Measurements from ENCODE around the gene NXPE2.
A peak's percentile ranks its signal among the peaks of the same experiment; 100 is the strongest.

The NXPE2 gene

DNA sequence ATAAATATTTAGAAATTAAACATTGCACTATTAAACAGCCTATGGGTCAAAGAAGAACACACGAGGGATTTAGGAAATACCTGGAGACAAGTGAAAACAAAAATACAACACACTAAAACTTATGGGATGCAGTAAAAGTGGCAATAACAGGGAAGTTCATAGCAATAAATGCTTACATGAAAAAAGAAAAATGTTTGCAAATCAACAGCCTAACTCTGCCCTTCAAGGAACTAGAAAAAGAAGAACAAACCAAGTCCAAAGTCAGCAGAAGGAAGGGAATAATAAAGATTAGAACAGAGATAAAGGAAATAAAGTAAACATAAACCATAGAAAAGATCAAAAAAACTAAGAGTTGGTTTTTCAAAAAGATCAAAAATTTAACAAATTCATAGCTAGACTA lies 31.6 kb downstream of the NXPE2 start:
- H3K4me1 Mint-ChIP-seq: no peaks in the 10 kb centered on the region
- H3K27me3 Mint-ChIP-seq: no peaks in the 10 kb centered on the region
- H3K36me3 Mint-ChIP-seq: no peaks in the 10 kb centered on the region
- H3K4me3 Mint-ChIP-seq: no peak overlapping the region
- no peak overlapping the region for H3K27ac Mint-ChIP-seq
- no peak for ATAC-seq
- H3K9me3 Mint-ChIP-seq: peaks cover 12% of the 10 kb centered on the region

DNA sequence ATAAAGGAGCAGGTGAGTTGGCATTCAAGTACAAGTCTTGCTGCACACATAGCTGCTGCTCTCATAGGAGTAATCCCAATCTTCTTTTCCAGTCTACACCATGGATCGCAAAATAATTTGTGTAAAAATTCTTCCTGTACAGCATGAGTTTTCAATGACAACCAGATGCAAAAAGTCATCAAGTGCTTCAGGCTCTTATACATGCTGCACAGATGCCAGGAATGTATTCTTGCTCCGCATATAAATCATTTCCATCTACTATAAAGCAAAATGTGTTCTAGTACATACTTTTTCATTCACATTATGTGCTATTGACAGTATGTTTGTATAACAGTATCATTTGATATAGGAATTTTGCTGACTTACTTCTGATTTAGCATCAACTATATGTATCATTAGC lies 35.4 kb downstream of the NXPE2 start:
- no peak overlapping the region for H3K4me3 Mint-ChIP-seq
- H3K4me1 Mint-ChIP-seq: no peaks in the 10 kb centered on the region
- no peaks in the 10 kb centered on the region for H3K36me3 Mint-ChIP-seq
- no peak for ATAC-seq
- peaks cover 9% of the 10 kb centered on the region for H3K9me3 Mint-ChIP-seq
- H3K27ac Mint-ChIP-seq: no peak overlapping the region
- H3K27me3 Mint-ChIP-seq: no peaks in the 10 kb centered on the region

DNA sequence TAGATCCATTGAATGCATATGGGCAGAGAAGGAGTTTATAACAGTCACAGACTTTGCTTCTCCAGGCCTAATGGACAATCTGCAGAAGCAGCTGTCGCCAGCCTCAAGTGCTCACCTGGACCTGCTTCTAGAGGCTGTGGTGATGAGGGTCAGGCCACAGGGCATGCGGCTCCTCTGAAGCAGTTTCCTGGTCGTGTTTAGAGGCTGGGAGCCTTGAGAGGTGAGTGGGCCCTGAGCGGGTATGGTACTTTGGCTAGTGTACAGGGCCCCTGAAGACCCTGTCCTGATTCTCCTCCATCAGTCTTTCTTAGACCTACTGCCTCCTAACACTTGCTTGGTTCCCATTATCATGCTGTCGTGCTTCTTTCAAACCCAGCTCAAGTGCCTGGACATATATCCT lies 41.2 kb downstream of the NXPE2 start:
- H3K36me3 Mint-ChIP-seq: no peaks in the 10 kb centered on the region
- no peaks in the 10 kb centered on the region for H3K9me3 Mint-ChIP-seq
- H3K27ac Mint-ChIP-seq: no peak overlapping the region
- no peaks in the 10 kb centered on the region for H3K4me1 Mint-ChIP-seq
- peak; percentile 19 for ATAC-seq
- no peak overlapping the region for H3K4me3 Mint-ChIP-seq
- no peaks in the 10 kb centered on the region for H3K27me3 Mint-ChIP-seq

DNA sequence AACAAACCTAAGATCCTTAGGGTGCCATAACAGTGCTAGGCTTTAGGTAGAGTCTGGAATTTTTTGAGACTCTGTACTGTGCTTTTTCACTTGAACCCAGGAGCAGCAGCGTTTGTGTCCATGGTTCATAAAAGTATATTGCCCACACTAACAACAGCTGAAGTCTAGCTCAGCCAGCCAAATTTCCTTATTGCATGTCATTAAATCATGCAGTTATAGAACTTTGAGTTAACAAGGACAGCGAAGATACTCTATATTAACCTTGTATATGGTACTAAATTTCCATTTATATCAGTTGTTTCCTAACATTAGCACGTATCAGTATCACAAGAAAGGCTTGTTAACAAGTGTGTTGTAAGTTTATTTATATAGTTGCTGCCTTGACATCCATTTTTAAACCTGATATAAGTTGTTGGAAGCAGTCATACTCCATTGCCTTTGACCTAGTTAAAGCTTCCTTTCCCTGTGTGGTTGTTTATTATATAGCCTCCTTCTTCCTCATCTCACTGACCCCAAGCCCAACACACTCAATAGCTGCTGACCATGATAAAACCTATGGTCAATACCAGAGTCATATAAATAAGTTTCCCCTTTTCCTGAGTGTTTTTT lies 46.7 kb downstream of the NXPE2 start:
- Mint-ChIP-seq H3K27ac (no peak overlapping the region), H3K9me3 (peaks cover 7% of the 10 kb centered on the region), H3K27me3 (no peaks in the 10 kb centered on the region), H3K4me3 (no peak overlapping the region), H3K4me1 (no peaks in the 10 kb centered on the region), H3K36me3 (no peaks in the 10 kb centered on the region)
- no peak for ATAC-seq

DNA sequence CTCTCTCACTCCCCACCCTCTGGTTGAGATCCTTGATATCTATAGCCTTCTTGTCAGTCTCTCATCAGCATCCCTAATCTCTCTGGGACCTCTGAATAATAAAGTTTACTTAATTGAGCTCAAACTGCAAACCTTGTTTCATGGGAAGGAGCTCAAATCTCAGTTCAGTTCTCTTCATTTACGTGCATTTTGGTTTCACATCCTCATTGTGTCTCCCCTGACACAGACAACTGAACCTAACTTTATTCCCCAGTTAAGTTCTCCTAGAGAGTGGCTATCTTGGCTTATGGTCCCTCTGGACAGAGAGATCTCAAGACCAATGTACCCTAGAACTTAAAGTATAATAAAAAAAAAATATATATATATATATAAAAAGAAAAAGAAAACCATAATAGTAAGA lies 47.3 kb downstream of the NXPE2 start:
- H3K9me3 Mint-ChIP-seq: peaks cover 7% of the 10 kb centered on the region
- no peak for ATAC-seq
- H3K4me3 Mint-ChIP-seq: no peak overlapping the region
- no peaks in the 10 kb centered on the region for H3K36me3 Mint-ChIP-seq
- no peak overlapping the region for H3K27ac Mint-ChIP-seq
- no peaks in the 10 kb centered on the region for H3K27me3 Mint-ChIP-seq
- H3K4me1 Mint-ChIP-seq: no peaks in the 10 kb centered on the region

DNA sequence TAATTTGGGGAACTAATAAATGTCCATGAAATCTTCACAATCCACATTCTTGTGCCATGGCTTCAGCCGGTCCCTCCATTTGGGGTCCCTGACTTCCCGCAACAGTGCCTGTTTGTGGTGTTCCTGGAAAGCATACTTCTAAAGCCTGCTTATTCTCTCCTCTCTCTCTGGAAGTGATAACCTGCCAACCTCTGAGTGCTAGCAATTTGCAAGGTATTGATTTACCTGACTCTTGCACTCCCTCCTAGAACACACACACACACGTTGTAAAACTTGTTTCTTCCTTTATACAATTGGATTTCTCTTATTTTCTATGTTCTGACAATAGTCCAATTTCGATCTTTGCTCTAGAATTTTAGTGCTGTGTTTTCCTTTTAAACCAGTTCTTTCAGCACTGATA lies 58.5 kb downstream of the NXPE2 start:
- H3K4me3 Mint-ChIP-seq: no peak overlapping the region
- no peak for ATAC-seq
- H3K9me3 Mint-ChIP-seq: peaks cover 11% of the 10 kb centered on the region
- H3K27me3 Mint-ChIP-seq: peaks cover 9% of the 10 kb centered on the region
- no peaks in the 10 kb centered on the region for H3K4me1 Mint-ChIP-seq
- no peak overlapping the region for H3K27ac Mint-ChIP-seq
- no peaks in the 10 kb centered on the region for H3K36me3 Mint-ChIP-seq

DNA sequence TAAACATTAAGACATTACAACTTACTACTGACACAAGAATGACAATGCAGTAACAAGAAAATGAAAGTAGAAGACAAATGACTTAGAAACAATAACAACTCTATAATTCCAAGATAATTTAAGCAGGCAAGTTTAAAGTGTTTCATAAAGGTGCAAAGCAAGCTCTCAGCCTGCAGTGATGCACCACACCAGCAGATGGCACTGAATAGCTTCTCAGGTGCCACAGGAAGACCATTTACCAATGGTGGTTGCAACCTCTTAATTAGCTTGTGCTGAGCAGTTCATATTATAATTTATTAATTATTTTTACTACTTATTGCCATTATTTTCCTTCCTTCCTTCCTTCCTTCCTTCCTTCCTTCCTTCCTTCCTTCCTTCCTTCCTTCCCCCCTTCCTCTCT lies 60.6 kb downstream of the NXPE2 start:
- Mint-ChIP-seq H3K36me3 (no peaks in the 10 kb centered on the region), H3K4me3 (no peak overlapping the region), H3K27ac (no peak overlapping the region), H3K9me3 (peaks cover 11% of the 10 kb centered on the region), H3K4me1 (no peaks in the 10 kb centered on the region), H3K27me3 (peaks cover 9% of the 10 kb centered on the region)
- no peak for ATAC-seq

DNA sequence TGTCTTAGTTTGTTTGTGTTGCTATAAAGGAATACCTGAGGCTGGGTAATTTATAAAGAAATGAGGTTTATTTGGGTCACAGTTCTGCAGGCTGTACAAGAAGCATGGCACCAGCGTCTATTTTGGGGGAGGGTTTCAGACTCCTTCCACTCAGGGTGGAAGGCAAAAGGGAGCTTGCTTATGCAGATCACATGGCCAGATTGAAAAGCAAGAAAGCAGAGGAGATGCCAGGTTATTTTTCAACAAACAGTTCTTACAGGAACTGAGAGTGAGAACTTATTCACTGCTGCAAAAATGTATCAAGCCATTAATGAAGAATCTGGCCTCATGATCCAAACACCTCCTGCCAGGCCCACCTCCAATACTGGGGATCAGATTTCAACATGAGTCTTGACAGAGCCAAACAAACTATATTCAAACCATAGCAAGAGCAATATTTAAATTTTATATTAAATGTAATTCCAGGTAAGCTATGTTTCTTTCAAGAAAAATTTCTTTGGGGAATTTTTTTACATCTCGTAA lies 66.9 kb downstream of the NXPE2 start:
- H3K4me1 Mint-ChIP-seq: no peaks in the 10 kb centered on the region
- peaks cover 11% of the 10 kb centered on the region for H3K9me3 Mint-ChIP-seq
- no peak overlapping the region for H3K27ac Mint-ChIP-seq
- H3K4me3 Mint-ChIP-seq: no peak overlapping the region
- H3K27me3 Mint-ChIP-seq: no peaks in the 10 kb centered on the region
- H3K36me3 Mint-ChIP-seq: no peaks in the 10 kb centered on the region
- ATAC-seq: no peak

DNA sequence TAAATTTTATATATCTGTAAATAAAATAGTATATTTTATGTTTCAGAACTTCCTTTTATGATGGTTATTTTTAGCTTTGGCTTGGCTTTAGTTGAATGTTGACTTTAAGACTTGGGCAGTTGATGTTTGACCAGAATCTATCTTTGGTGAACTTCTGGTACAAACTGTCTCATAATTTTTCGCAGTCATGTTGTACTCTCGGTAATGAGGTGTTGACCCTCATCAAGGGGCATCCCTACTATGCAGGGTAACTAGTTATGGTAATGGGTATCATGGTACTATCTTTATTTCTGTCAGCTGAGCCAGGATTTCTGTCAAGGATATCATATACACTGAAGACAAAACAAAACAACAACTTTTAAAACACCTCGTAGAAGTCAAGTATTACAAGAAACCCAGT lies 67.7 kb downstream of the NXPE2 start:
- Mint-ChIP-seq H3K9me3 (peaks cover 6% of the 10 kb centered on the region), H3K4me3 (no peak overlapping the region), H3K4me1 (no peaks in the 10 kb centered on the region), H3K27ac (no peak overlapping the region), H3K36me3 (no peaks in the 10 kb centered on the region), H3K27me3 (no peaks in the 10 kb centered on the region)
- ATAC-seq: no peak

Measured in stimulated activated memory B cell treated with anti-CD40 and anti-IgM and Interleukin-4, amounts not matched to agents 10 μg/mL and 1 μg/mL and 100 μg/mL, for 72 hours (primary cell).